Gastroesophageal sphincter (tissue), 3 donors: ENCODE data around the gene CD177.
"Not testable (repeated sequence)": the region's sequence is repeated elsewhere in the genome, so short reads cannot be mapped to it uniquely, and the experiment has no call there.

ENCODE experiments used
- EP300 ChIP-seq: sonication (generic); formaldehyde crosslinking; IDR thresholded peaks from one replicate; pipeline ENCODE4 v1.6.1; 2017; ENCODE audit warnings: antibody characterized with exemption, mild to moderate bottlenecking
- POLR2A ChIP-seq, 2 donors: fragments of 450-650 bp; IDR thresholded peaks; one replicate each; pipeline ENCODE4 v1.6.1; 2017; ENCODE audit warnings: antibody characterized with exemption in 2 of 2, mild to moderate bottlenecking in 2 of 2, moderate library complexity in 1 of 2
- POLR2AphosphoS5 ChIP-seq: sonication (generic); formaldehyde crosslinking; IDR thresholded peaks from one replicate; pipeline ENCODE4 v1.6.1; 2017; ENCODE audit warnings: antibody characterized with exemption
- TF ChIP-seq, protein P1 (sequence below), 4 experiments: fragments of 200-600 bp in 2 of 4; fragments of 450-650 bp in 2 of 4; sonication (generic) in 1 of 4; IDR thresholded peaks; one replicate each; pipeline ENCODE4 v1.5.1; 2017 to 2019; ENCODE audit warnings: antibody characterized with exemption in 4 of 4, mild to moderate bottlenecking in 2 of 4, moderate library complexity in 2 of 4

DNA sequence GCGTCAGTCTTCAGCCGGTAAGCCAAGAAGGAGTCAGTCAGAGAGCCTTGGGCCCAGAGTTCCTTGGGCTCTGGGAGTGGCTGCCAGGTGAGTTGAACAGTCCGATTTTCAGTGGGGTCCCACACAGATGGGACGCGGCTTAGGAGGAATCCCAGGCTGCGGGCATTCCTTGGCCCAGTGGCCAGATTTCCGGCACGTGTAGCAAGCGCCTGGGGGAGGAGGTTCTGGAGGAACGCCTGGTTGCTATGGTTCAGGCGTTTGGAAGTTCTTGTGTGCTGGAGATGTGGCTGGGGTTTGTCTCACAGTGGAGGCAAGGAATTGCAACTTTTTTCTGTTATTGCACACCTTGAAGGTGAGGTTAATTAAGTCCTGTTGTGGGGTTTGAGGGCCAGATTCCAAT is 26.7 kb upstream of the CD177 start:
- TF ChIP-seq, protein P1, sequence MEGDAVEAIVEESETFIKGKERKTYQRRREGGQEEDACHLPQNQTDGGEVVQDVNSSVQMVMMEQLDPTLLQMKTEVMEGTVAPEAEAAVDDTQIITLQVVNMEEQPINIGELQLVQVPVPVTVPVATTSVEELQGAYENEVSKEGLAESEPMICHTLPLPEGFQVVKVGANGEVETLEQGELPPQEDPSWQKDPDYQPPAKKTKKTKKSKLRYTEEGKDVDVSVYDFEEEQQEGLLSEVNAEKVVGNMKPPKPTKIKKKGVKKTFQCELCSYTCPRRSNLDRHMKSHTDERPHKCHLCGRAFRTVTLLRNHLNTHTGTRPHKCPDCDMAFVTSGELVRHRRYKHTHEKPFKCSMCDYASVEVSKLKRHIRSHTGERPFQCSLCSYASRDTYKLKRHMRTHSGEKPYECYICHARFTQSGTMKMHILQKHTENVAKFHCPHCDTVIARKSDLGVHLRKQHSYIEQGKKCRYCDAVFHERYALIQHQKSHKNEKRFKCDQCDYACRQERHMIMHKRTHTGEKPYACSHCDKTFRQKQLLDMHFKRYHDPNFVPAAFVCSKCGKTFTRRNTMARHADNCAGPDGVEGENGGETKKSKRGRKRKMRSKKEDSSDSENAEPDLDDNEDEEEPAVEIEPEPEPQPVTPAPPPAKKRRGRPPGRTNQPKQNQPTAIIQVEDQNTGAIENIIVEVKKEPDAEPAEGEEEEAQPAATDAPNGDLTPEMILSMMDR (IDR thresholded peaks at IDR 0.05): not testable (repeated sequence)
- TF ChIP-seq POLR2A (IDR thresholded peaks at IDR 0.05); EP300; POLR2AphosphoS5: not testable (repeated sequence)
